22Rv1 (cell line): Measurements from ENCODE around the gene NBAS.

ENCODE experiments used
- CTCF ChIP-seq: fragments of 450-650 bp; IDR thresholded peaks from 2 replicates; pipeline ENCODE4 v1.5.1; 2017; ENCODE audit warnings: mild to moderate bottlenecking
- ZFX ChIP-seq: fragments of 450-650 bp; IDR thresholded peaks from 2 replicates; pipeline ENCODE4 v1.6.1; 2017; ENCODE audit warnings: antibody characterized with exemption, borderline replicate concordance

GRCh38 chr2:15281681-15282080 lies 279.5 kb downstream of the NBAS start:
- TF ChIP-seq CTCF (no peak), ZFX (no peak)
